Activated CD8-positive, alpha-beta memory T cell treated with anti-CD3 and anti-CD28 coated beads for 24 hours (primary cell): ENCODE measurements around the gene PLEKHD1.
"Not testable (repeated sequence)": the region's sequence is repeated elsewhere in the genome, so short reads cannot be mapped to it uniquely, and the experiment has no call there.

ENCODE experiments used
- DNase-seq: peaks from one replicate; pipeline ENCODE4 v3.0.0-alpha.2; 2020

PLEKHD1 gene

GRCh38 chr14:69484444-69485314 is at the start of gene PLEKHD1:
Gene PLEKHD1 (plus strand): TSS chr14:69484728. CDS start chr14:69484966, 238 bp downstream.
- no peak for DNase-seq

GRCh38 chr14:69439521-69440270 is 44.8 kb upstream of the PLEKHD1 start:
- DNase-seq = no peak

GRCh38 chr14:69441948-69442347 is 42.6 kb upstream of the PLEKHD1 start:
- no peak for DNase-seq

GRCh38 chr14:69443296-69443805 is 41.2 kb upstream of the PLEKHD1 start:
- no peak for DNase-seq

GRCh38 chr14:69449216-69449615 is 35.3 kb upstream of the PLEKHD1 start:
- DNase-seq = no peak

GRCh38 chr14:69451941-69452340 is 32.6 kb upstream of the PLEKHD1 start:
- DNase-seq = no peak

- DNase-seq = no peak
Observed at GRCh38 chr14:69458350-69458749, 26.2 kb upstream of the PLEKHD1 start.

- no peak for DNase-seq
Observed at GRCh38 chr14:69459122-69459521, 25.4 kb upstream of the PLEKHD1 start.

GRCh38 chr14:69460093-69460701 is 24.3 kb upstream of the PLEKHD1 start:
- DNase-seq = peak; percentile 67

GRCh38 chr14:69464379-69464778 is 20.1 kb upstream of the PLEKHD1 start:
- no peak for DNase-seq

- no peak for DNase-seq
Observed at GRCh38 chr14:69464829-69465228, 19.7 kb upstream of the PLEKHD1 start.

GRCh38 chr14:69468949-69469348 is 15.6 kb upstream of the PLEKHD1 start:
- no peak for DNase-seq

- DNase-seq = no peak
Observed at GRCh38 chr14:69471436-69471835, 13.1 kb upstream of the PLEKHD1 start.

- no peak for DNase-seq
Observed at GRCh38 chr14:69471916-69472315, 12.6 kb upstream of the PLEKHD1 start.

- DNase-seq = no peak
Observed at GRCh38 chr14:69473260-69473659, 11.3 kb upstream of the PLEKHD1 start.

- no peak for DNase-seq
Observed at GRCh38 chr14:69473946-69474345, 10.6 kb upstream of the PLEKHD1 start.

- no peak for DNase-seq
Observed at GRCh38 chr14:69475194-69475818, 9.2 kb upstream of the PLEKHD1 start.

- DNase-seq = not testable (repeated sequence)
Observed at GRCh38 chr14:69476824-69477450, 7.6 kb upstream of the PLEKHD1 start.

GRCh38 chr14:69478055-69478454 is 6.5 kb upstream of the PLEKHD1 start:
- DNase-seq = not testable (repeated sequence)

GRCh38 chr14:69479696-69480095 is 4.8 kb upstream of the PLEKHD1 start:
- DNase-seq = no peak

- no peak for DNase-seq
Observed at GRCh38 chr14:69480136-69480535, 4.4 kb upstream of the PLEKHD1 start.

- no peak for DNase-seq
Observed at GRCh38 chr14:69481815-69482568, 2.5 kb upstream of the PLEKHD1 start.
